LNCAP (cell line): ENCODE data around the gene CRYBG2.

Source experiments
- TF ChIP-seq, protein P1 (sequence below): fragments of 450-650 bp; IDR thresholded peaks from 2 replicates; pipeline ENCODE4 v1.5.1; 2017; ENCODE audit warnings: mild to moderate bottlenecking

Gene CRYBG2

GRCh38 chr1:26318338-26319064 lies 35.4 kb downstream of the CRYBG2 start:
- TF ChIP-seq, protein P1, sequence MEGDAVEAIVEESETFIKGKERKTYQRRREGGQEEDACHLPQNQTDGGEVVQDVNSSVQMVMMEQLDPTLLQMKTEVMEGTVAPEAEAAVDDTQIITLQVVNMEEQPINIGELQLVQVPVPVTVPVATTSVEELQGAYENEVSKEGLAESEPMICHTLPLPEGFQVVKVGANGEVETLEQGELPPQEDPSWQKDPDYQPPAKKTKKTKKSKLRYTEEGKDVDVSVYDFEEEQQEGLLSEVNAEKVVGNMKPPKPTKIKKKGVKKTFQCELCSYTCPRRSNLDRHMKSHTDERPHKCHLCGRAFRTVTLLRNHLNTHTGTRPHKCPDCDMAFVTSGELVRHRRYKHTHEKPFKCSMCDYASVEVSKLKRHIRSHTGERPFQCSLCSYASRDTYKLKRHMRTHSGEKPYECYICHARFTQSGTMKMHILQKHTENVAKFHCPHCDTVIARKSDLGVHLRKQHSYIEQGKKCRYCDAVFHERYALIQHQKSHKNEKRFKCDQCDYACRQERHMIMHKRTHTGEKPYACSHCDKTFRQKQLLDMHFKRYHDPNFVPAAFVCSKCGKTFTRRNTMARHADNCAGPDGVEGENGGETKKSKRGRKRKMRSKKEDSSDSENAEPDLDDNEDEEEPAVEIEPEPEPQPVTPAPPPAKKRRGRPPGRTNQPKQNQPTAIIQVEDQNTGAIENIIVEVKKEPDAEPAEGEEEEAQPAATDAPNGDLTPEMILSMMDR, result no peak

- TF ChIP-seq, protein P1, result no peak
Observed at GRCh38 chr1:26317612-26318337, 36.2 kb downstream of the CRYBG2 start, which contains the start of gene CD52. Gene CD52 (plus strand): TSS chr1:26317958. CDS start chr1:26318018, 60 bp downstream.

- TF ChIP-seq, protein P1, result no peak
Observed at GRCh38 chr1:26317146-26317545, 36.8 kb downstream of the CRYBG2 start.

DNA sequence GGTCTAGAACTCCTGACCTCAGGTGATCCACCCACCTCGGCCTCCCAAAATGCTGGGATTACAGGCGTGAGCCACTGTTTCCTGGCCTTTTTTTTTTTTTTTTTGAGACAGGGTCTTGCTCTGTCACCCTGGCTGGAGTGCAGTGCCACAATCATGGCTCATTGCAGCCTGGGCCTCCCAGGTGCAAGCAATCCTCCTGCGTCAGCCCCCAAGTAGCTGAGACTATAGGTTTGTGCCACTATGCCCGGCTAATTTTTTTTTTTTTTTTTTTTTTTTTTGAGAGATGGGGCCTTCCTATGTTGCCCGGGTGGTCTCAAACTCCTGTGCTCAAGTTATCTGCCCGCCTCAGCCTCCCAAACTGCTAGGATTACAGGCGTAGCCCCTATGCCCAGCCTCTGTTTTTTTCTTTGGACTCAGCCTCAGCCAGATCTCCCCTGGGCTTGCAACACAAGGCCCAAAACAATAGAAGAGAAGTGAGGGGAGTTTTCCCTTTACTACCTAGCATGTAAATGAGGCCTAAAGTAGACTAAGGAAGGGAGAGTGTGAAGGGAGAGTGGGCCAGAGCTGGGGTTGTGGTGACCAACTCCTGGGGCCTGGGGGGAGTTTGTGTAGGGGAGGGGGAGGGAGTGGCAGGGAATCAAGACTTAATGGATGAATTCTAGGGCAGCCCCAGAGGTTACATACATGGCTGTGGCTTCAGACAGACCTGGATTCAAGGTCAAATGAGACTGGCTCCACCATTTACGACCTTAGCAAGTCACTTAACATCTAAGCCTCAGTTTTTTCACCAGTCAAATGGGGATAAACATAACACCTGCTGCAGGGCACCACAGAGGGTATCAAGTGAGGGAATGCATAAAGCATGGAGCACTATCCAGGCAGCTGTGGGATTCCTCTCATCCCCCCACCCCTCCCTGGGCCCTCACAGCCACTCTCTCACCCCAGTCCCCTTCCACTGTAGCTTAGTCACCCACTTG lies 37.8 kb downstream of the CRYBG2 start:
- TF ChIP-seq, protein P1, result no peak

DNA sequence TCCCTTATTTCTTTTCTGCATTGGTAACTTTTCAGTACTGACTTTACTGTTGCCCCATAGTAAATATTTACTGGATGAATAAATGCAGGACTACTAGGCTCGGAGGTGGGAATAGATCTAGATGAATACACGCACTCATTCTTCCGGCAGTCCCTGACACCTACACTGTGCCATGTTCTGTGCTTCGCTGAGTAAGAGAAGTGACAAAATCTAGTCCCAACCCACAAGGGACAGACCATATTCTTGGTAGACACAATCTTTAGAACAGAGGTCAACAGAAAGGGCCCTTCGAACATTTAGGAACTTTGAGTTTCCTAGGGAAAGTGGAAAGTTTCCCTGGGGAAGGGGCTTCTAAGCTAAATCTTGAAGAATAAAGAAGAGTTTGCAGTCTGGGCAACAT lies 39.4 kb downstream of the CRYBG2 start:
- TF ChIP-seq, protein P1, result no peak

- TF ChIP-seq, protein P1, result no peak
Observed at GRCh38 chr1:26307363-26307781, 46.6 kb downstream of the CRYBG2 start.
